ENCODE measurements around the gene HINT3.
"Not testable (repeated sequence)": the region's sequence is repeated elsewhere in the genome, so short reads cannot be mapped to it uniquely, and the experiment has no call there.

Gene HINT3

DNA sequence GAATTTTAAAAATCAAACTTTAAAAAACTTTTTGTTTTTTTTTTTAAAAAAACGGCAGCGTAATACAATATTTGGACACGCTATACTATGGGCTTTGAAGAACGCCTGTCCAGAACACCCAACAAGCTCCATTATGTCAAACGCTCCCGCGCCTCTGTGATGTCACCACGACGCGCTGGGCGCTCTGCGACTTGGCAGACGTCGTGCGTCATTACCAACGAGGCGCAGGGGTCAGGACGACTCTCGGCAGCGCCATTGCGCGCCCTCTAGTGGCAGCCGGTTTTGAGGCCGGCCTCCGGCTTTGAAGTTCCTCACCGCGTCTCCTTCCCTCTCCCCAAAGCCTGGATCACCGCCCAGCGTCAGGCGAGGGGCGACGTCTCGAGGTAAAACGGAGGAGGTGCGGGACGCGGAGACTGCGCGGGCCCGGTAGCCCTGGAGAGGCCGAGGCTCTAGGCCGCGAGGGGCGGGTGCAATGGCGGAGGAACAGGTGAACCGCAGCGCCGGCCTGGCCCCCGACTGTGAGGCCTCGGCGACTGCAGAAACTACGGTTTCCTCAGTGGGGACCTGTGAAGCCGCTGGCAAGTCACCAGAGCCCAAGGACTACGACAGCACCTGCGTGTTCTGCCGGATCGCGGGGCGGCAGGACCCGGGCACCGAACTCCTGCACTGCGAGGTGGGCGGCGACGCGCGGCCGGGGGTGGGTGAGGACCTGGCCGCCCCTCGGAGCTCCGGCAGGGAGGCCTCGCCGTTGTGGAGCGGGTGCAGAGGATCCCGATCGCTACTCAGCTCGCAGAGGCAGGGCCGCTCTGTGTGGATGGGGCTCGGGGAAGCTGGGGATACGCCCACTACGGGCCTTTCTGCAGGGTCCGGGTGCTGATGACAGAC is at the start of gene HINT3:
HINT3 (plus strand) TSS at position 265 of the 885 bp plus-strand sequence; CDS start at position 473, 208 bp downstream.
- peak; percentile 87 for FAIRE-seq

DNA sequence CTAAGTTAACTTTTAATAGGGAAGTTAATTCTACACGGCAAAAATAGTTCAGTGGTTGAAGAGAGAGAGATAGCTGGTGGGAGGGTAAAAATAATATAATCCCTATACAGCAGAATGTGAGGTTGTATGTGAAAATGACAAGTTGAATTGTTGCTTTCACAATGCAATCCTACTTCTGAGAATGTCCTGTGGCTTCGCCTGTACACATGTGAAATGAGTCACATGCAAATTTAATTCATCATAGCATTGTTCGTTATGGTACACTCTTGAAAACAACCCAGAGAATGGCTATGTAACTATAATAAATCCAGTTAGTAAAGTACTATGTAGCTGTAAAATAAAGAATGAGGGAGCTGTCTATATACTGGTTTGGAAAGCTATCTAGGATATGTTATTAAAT is 46.0 kb upstream of the HINT3 start:
- no peak for FAIRE-seq

DNA sequence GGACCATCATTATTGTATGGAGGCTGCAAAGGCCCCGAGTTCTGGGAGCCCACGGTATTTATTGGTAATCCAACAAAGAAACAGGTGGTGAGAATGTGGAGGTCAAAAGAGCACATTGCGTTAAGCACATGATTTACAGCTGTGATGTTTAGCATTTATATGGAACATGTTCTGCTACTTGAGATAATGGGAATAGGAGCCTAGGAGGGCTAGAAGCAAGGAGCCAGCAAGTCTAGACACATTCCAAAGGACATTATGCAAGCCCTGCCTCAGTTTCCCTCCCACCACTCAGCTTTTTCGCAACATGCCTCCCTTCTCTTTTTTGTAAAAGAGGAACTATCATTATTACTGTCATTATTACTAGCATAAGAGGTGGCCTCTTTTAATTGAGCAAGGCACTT is 45.5 kb upstream of the HINT3 start:
- not testable (repeated sequence) for FAIRE-seq

DNA sequence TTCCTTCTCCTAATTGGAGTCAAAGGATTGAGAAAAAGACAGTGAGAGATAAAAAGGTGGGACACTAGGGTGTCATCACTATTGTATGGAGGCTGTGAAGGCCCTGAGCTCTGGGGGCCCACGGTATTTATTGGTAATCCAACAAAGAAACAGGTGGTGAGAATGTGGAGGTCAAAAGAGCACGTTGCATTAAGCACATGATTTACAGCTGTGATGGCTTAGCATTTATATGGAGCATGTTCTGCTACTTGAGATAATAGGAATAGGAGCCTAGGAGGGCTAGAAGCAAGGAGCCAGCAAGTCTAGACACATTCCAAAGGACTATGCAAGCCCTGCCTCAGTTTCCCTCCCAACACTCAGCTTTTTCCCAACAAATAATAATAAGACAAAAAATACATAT is 44.1 kb upstream of the HINT3 start:
- FAIRE-seq: not testable (repeated sequence)

DNA sequence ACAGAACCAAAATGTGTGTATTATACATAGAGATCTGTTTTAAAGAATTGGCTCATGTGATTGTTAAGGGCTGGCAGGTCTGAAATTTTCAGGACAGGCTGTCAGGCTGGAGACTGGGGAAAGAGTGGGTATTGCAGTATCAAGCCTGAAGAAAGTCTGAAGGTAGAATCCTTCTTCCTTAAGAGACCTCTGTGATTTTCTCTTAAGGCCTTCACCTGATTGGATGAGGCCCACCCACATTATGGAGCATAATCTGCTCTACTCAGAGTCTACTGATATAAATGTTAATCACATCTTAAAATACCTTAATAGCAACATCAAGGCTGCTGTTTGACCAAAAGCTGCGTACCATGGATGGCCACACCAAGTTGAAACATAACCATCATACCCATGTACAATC is 43.4 kb upstream of the HINT3 start:
- FAIRE-seq: no peak

DNA sequence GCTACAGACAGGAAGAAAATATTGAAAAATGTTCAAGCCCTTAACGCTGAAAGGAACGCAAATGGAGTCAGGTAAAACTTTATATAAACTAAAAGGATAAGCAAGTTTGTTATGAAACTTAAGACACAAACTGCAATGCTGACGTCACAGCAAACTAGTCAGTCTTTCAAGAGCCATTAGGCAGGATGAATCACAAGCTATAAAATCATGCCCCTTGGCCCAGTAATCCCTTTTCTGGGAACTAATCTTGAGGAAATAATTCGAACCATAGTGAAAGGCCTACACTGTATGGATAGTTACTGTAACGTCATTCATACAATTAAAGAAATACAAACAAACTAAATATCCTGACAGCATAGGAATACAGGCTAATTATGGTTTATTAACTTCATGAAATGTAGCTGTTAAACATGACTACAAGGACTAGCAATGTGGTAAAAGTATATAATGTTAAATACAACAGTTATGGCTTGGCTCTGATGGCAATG is 42.7 kb upstream of the HINT3 start:
- FAIRE-seq: no peak

DNA sequence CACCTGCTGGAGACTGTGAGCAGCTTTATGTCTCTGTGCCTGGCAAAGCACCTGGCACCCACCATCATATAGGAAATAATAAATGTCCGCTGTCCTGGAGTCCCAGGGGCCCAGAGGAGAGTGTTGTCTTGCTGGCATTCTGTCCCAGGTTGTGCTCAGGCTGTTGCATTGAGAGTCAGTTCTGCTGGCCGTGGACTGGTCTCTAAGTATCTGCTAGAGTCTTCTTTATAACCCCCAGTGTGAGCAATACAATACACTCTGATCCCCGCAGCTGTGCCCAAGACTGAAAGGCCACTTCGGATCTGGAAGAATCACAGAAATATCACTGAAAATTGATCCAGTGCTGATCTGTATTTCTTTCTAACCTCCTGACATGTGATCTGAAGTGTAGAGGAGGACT is 38.3 kb upstream of the HINT3 start:
- no peak for FAIRE-seq

DNA sequence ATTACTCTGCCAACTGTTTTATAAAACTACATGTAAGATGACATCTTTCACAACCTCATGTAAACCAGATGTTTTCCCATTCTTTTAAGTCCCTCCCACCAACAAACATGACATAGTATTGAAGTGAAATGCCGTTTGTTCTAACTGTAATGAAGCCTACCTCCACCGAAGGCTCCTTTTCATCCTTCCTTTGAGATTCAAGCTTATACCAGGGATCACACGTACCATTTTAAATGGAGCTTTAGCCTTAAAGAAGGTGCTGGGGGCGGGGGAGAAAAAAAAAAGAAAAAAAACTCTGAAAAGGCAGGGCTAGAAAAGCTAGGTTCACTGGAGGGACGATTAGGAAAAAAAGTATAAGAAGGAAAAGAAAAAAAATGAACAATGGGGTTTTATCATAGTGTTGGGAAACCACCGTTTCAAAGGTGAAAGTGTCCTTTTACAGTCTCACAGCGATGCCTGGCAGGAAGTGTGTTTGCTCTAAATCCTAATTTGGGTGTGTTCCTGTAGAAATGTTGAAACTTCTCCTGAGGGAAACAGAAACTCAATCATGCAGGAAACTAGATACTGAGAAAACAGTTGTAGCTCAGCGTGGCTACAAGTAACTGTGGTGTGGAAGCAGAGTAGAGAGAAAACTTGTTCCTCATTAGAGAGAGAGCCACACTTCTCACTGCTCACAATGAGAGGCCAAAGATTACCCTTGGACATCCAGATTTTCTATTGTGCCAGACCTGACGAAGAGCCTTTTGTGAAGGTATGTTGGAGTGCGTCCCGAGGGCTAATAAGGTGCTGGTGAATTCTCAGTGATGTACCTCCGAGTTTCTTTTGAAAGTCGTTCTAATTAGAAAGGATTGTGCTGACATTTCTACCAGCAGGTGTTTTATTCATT is 37.6 kb upstream of the HINT3 start:
- peak; percentile 26 for FAIRE-seq

DNA sequence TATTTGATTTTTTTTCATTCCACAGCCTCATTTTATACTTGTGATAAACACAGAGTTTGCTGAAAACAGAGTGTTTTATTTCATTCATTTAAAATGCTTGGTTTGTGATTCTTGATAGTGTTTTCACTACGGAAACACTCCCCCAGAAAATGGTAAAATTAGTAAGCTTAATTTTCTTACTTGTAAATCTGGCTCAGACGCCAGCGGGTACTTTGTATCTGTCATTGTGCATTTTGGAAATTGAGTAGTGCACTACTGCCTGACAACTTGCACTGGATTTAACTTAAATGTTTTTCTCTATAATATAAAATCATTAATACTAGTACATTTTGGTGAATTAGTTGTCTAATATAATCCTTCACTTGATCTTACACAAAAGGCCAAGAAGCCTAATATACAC is 37.0 kb upstream of the HINT3 start:
- no peak for FAIRE-seq

DNA sequence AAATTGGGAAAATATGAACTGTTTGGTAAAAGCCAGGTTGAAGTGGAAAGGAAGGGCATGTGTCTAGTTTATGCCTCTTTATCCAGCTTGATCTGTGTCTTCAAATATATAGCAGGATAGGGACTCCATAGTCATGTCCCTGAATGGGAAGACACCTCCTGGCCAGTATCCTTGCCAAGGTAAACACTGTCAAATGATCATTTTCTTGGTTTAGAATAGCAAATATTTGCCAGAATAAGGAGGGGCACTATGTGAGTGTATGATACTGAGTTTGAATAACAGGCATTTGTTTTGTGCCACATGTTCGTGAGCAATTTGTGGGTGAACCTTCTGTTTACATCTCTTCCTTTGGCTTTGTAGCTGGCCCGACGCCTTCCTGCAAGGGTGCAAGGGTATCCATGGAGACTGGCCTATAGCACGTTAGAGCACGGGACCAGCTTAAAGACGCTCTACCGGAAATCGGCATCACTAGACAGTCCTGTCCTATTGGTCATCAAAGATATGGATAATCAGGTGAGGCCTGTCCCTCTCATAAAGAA is 34.2 kb upstream of the HINT3 start:
- no peak for FAIRE-seq

DNA sequence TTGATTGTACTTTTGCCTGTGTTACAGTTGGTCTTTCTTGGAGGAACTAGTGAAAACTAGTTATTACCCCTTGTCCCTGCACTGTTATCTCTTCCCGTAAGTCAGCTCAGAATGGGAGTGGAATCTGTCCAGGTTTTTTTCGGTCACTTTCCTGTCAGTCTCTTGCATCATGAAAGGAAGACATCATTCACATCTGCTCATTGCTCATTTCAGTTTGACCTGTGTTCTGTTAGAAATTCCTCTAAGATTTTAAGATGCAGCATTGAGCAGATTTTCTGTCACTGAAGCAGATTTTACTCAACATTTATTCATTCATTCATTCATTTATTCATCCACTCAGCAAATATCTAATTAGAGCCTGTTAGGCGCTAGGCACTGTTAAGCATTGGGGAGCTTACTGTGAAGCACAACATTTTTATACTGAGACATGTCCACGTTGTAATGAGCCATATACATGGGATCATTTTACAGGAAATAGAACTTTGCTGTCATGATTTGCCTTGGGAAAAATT is 33.1 kb upstream of the HINT3 start:
- no peak for FAIRE-seq

DNA sequence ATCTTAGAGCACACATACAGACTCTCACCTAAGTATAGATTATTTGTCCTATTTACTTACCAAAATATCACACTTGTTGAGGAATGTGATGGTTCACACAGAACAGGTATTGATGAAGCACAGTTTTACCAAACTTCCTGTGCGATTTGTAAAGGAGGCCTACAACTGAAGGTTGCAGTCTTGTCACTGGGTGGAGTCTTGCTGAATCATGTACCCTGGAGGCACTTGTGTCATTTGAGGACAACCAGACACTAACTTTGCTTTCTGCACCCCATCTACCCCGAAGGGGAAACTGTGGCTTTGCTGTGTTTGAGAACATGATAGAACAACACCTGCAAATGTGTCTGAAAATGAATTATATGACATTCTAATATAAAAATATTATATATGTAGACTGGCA is 32.4 kb upstream of the HINT3 start:
- FAIRE-seq: no peak

DNA sequence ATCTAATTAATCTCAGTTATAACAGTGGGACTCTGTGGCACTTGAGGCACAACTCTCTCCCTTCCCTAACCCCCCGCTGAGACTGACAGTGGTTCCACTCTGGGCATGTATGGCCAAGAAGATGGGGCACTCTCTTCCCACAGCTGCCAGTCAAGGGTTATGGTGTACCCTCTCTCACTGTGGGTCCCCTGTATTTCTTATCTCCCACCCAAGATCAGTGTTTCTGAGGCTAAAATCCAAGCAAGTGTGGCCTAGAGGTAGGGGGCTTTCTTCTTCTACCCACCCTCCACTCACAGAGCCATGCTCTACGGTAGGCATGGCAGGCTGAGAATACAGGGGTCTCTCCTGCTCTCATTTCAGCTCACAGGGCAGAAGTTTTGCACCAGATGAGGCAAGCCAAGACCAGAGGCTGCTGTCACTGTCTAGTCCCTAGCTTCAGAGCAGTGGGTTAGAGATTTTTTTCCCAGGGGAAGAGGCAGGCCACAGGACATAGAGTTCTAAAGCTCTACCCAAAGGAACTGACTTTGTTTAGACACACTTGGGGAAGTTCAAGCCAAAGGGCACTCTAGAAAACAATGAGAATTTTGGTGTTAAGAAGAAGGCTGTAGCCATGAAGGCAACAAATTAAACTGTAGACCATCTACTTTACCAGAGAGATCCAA is 31.7 kb upstream of the HINT3 start:
- no peak for FAIRE-seq

DNA sequence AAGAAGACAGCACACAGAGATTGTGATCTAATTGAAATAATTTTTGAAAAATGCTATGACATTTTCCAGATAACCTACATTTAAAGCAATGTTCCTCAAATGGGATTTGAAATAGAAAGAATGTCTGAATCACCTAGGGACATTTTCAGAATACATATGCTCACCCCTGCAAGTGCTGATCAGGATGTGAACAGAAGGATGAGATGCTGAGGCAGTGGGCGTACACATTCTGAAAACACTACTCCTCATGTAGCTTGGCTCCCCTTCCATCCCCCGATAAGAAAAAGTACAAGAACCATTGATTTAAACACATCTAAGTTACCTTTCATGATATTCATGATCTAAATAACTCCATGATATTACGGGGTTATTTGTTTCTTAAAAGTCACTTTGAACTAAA is 29.9 kb upstream of the HINT3 start:
- FAIRE-seq: no peak

DNA sequence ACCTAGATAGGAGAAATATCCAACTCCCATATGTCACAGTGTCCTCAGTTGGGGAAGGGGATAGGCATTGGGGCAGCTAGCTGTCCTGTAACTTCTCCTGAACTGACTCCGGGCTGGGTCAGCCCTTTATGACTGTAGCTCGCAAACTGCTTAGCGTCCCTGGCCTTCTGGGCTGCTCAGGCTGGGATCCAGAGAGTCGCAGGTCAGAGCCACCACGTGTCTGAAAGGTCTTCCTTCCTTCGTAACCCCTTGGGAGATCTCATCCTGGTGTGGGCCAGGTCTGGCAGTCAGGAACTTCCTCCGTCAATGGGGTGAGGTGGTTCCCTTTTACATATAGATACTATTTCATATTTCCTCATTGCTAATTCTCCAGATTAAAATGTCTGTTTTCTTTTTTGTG is 28.8 kb upstream of the HINT3 start:
- no peak for FAIRE-seq

DNA sequence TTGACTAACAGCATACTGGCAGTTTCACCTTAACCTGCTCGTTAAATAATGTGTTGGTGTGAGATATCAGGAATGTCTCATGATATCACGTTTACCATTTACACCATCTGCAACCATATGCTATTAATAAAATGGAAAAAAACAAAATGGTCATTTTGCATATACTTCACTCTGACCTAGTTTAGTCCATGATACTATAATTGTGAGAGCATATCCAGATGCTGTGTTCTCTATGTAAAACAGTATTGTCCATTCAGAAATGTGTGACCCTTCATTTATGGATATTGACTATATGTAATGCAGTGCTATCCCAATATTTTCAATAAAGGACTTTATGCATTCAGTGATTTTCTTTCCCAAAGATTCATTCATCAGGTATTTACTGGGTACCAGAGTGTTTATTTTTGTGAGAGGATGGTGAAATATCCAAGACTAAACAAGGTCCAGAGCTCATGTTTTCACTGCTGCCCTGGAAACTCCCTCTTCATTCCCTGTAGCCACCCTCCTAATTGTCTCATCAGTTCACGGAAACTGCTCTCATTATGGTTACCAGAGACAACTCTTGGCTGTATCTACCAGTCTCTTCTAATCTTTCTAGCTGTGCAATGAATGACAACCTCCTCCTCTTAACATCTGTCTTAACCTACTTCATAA is 25.7 kb upstream of the HINT3 start:
- no peak for FAIRE-seq

DNA sequence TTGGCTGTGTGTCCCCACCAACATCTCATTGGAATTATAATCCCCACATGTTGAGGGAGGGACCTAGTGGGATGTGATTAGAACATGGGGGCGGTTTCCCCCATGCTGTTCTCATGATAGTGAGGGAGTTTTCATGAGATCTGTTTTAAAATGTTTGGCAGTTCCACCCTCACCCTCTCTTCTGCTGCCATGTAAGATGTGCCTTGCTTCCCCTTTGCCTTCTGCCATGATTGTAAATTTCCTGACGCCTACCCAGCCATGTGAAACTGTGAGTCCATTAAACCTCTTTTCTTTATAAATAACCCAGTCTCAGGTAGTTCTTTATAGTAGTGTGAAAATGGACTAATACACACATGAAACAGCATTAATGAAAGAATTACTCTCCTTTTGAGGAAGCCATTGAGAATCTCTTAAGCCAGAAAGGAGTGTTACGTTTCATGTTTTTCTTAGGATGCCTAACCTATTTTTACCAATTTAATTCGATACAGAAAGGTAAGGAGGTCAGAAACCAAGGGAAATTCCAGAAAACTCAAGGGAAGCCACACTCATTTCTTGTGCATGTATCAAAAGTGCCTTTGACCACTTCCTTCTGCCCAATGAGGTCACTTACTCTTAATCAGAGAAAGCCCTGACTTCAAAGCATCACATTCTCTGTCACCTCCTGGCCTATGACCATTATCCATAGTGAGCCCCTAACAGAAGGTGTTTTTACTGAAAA is 24.7 kb upstream of the HINT3 start:
- no peak for FAIRE-seq

DNA sequence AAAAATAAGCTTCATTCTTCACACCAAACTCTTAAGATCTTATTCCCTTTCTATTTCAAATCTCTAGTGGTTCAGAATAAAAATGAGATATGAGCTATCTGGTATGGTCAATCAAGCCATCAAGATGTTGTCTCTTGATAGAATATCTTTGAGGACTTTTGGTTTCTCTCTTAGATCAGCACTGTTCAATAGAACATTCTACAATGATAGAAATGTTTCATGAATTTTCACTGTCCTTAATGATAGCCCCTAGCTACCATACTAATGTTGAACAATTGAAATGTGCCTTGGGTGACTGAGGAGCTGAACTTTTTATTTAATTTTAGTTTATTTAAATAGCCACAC is 24.1 kb upstream of the HINT3 start:
- no peak for FAIRE-seq

DNA sequence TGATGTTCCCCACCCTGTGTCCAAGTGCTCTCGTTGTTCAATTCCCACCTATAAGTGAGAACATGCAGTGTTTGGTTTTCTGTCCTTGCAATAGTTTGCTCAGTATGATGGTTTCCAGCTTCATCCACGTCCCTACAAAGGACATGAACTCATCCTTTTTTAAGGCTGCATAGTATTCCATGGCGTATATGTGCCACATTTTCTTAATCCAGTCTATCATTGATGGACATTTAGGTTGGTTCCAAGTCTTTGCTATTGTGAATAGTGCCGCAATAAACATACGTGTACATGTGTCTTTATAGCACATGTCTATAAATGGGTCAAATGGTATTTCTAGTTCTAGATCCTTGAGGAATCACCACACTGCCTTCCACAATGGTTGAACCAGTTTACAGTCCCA is 21.1 kb upstream of the HINT3 start:
- FAIRE-seq: not testable (repeated sequence)

DNA sequence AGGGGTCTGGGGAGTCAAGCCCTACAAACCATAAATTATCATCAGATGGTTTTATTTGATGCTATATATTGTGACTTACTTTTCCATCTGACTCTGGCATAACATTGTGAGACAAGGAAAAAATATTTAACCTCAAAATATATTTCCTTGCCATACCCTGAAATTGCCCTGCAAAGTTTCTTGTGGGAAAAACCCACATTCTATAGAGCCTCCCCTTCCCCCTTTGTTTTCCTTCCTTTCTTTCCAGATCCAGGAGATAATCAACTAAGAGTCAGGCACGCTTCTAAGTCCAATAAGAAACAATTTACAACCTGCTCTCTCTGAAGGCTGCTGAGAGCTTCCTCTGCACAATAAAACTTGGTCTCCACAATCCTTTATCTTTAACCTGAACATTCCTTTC is 17.5 kb upstream of the HINT3 start:
- no peak for FAIRE-seq

DNA sequence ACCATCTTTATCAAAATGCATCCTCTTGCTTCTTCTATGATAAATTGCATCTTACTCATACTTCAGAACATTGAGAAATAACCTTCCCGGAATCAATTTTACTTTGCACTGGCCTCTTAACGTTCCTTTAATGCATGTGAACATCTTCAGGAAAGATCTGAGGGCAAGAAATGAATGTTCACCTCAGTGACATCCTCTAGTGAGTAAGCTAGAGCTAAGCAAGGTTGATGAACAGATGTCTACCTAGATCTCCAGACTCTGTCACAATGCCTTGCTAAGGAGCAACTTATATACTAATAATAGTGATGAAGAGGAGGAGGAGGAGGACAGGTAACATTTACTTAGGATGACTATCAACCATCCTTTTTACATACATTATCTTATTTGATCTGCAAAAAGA is 16.8 kb upstream of the HINT3 start:
- no peak for FAIRE-seq
